DOHH2 (cell line): ENCODE data around the gene PRR23E.

Source experiments
- H3F3A ChIP-seq: fragments of 200-600 bp; sonication (generic), shearing (Covaris generic); 2 replicates; pipeline ENCODE4 v1.6.0; 2016; ENCODE audit warnings: antibody characterized with exemption, mild to moderate bottlenecking; ENCODE audit not compliant: control insufficient read depth, insufficient read depth
- H3K27ac ChIP-seq: fragments of 200-600 bp; sonication (generic); 2 replicates; pipeline ENCODE4 v1.5.1; 2014; ENCODE audit warnings: low read depth, mild to moderate bottlenecking, low read length, moderate library complexity
- H3K27me3 ChIP-seq: fragments of 200-600 bp; sonication (generic); 2 replicates; pipeline ENCODE4 v1.6.1; 2014; ENCODE audit warnings: mild to moderate bottlenecking, low read length, mixed read lengths; ENCODE audit not compliant: control insufficient read depth
- H3K36me3 ChIP-seq: fragments of 200-600 bp; sonication (generic); 2 replicates; pipeline ENCODE4 v1.6.1; 2014; ENCODE audit warnings: mild to moderate bottlenecking, low read length, moderate library complexity, mixed read lengths; ENCODE audit not compliant: control insufficient read depth
- H3K4me1 ChIP-seq: fragments of 200-600 bp; sonication (generic); 2 replicates; pipeline ENCODE4 v1.6.1; 2014; ENCODE audit warnings: mild to moderate bottlenecking, low read length, mixed read lengths; ENCODE audit not compliant: control insufficient read depth
- H3K4me2 ChIP-seq: fragments of 200-600 bp; sonication (generic); 2 replicates; pipeline ENCODE4 v1.6.0; 2014; ENCODE audit warnings: mild to moderate bottlenecking, low read length, moderate library complexity
- H3K4me3 ChIP-seq: fragments of 200-600 bp; sonication (generic); 2 replicates; pipeline ENCODE4 v1.5.1; 2014; ENCODE audit warnings: mild to moderate bottlenecking, low read length, mixed read lengths
- H3K79me2 ChIP-seq: fragments of 200-600 bp; sonication (generic); 2 replicates; pipeline ENCODE4 v1.6.1; 2014; ENCODE audit warnings: mild to moderate bottlenecking, low read length, mixed read lengths; ENCODE audit not compliant: control insufficient read depth
- H3K9me2 ChIP-seq: fragments of 200-600 bp; sonication (generic); replicated peaks from 2 replicates; pipeline ENCODE4 v1.6.1; 2014; ENCODE audit warnings: mild to moderate bottlenecking, low read length, mixed read lengths; ENCODE audit not compliant: control insufficient read depth
- H3K9me3 ChIP-seq: fragments of 200-600 bp; sonication (generic); 2 replicates; pipeline ENCODE4 v1.6.1; 2014; ENCODE audit warnings: antibody characterized with exemption, low read length, mixed read lengths; ENCODE audit not compliant: control insufficient read depth, insufficient read depth
- H4K20me1 ChIP-seq: fragments of 200-600 bp; sonication (generic); 2 replicates; pipeline ENCODE4 v1.6.0; 2014; ENCODE audit warnings: low read depth, mild to moderate bottlenecking, antibody characterized with exemption, low read length, moderate library complexity; ENCODE audit not compliant: control insufficient read depth, insufficient read depth
- EZH2phosphoT487 ChIP-seq: fragments of 200-600 bp; sonication (generic); IDR thresholded peaks from 2 replicates; pipeline ENCODE4 v1.6.1; 2017; ENCODE audit warnings: borderline replicate concordance, mild to moderate bottlenecking, antibody characterized with exemption, low read length, moderate library complexity, mixed read lengths
- TF ChIP-seq, protein P1 (sequence below): fragments of 200-600 bp; sonication (generic); IDR thresholded peaks from one replicate; pipeline ENCODE4 v1.5.1; 2014; ENCODE audit warnings: antibody characterized with exemption, mild to moderate bottlenecking, low read depth, low read length; ENCODE audit not compliant: poor library complexity, severe bottlenecking

Gene PRR23E

DNA sequence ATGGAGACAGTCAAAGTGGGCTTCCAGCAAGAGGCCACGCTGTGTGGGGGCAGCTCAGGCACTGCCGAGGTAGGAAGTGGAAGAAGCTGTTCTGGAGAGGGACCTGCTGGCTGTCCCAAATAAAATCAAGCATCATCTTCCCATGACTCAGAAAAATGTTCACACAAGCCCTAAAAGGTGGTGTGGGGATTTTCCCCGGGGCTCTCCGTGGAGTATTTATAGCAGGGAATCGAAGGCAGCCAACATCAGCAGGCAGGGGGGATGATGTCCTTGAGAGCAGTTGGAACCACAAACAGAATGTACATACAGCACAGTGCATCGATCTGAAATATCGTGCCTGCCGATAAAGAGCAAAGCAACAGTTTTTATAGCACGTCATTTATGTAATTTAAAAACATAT lies 27.6 kb downstream of the PRR23E start:
- Histone ChIP-seq H3K79me2 (no peaks in the 10 kb centered on the region), H3K9me3 (no peaks in the 10 kb centered on the region), H3K4me2 (no peak overlapping the region), H3K27me3 (peaks cover 16% of the 10 kb centered on the region), H4K20me1 (no peaks in the 10 kb centered on the region), H3K9me2 (no peaks in the 10 kb centered on the region), H3K27ac (no peak overlapping the region), H3K4me1 (peaks cover 8% of the 10 kb centered on the region), H3K4me3 (no peak overlapping the region), H3F3A (no peaks in the 10 kb centered on the region), H3K36me3 (no peaks in the 10 kb centered on the region)
- no peak for TF ChIP-seq EZH2phosphoT487
- TF ChIP-seq, protein P1, sequence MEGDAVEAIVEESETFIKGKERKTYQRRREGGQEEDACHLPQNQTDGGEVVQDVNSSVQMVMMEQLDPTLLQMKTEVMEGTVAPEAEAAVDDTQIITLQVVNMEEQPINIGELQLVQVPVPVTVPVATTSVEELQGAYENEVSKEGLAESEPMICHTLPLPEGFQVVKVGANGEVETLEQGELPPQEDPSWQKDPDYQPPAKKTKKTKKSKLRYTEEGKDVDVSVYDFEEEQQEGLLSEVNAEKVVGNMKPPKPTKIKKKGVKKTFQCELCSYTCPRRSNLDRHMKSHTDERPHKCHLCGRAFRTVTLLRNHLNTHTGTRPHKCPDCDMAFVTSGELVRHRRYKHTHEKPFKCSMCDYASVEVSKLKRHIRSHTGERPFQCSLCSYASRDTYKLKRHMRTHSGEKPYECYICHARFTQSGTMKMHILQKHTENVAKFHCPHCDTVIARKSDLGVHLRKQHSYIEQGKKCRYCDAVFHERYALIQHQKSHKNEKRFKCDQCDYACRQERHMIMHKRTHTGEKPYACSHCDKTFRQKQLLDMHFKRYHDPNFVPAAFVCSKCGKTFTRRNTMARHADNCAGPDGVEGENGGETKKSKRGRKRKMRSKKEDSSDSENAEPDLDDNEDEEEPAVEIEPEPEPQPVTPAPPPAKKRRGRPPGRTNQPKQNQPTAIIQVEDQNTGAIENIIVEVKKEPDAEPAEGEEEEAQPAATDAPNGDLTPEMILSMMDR: no peak

DNA sequence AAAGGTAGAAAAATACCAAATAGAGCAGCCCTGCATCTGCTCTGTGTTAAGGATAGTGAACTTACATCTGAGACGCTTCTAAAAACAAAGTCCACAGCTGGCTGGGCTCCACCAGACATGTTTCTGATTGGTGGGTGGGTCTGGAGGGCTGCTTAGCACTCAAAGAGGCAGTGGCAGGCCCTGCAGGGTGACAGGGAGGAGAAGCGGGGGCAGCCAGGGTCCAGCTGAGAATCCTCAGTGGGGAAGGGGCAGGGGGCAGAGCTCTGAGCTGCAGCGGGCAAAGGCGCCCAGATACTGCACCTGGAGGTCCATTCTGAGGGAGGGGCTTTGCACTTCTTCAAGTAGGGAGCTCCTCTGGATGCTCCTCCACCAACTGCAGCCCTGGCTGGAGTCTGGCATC lies 28.1 kb downstream of the PRR23E start:
- H3K79me2 ChIP-seq: no peaks in the 10 kb centered on the region
- H3K4me2 ChIP-seq: no peak overlapping the region
- H3K9me3 ChIP-seq: no peaks in the 10 kb centered on the region
- no peaks in the 10 kb centered on the region for H3F3A ChIP-seq
- H3K36me3 ChIP-seq: no peaks in the 10 kb centered on the region
- H4K20me1 ChIP-seq: no peaks in the 10 kb centered on the region
- no peak overlapping the region for H3K4me3 ChIP-seq
- H3K27me3 ChIP-seq: peaks cover 16% of the 10 kb centered on the region
- no peak overlapping the region for H3K27ac ChIP-seq
- no peak for TF ChIP-seq EZH2phosphoT487
- TF ChIP-seq, protein P1: no peak
- H3K4me1 ChIP-seq: peaks cover 8% of the 10 kb centered on the region
- H3K9me2 ChIP-seq: no peaks in the 10 kb centered on the region

DNA sequence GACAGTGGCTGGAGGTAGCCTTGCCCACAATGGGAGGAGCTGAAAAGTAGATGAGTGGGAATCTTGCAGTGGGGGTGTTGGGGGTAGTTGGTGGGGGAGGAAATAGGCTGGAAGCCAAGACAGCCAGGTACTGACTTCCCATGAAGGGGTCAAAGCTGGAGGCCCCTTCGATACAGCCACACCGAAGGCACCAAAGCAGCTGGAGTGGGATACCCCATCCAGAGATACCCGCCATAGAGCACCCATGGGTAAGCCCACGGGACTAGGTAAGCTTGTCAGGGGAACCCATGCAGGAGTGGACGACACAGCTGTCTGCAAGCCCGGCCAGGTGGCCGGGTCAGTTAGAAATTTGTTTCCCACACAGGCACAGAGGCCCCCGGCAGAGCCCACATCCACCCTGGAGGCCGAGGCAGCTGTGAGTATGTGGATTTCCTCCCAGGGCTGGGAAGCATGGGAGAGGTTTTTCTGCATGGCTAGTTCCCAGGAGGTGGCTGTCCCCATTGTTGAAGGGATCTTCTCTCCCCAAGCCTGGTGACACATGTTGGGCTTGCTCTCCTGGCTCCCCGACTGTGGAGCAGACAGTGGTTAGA lies 28.6 kb downstream of the PRR23E start:
- Histone ChIP-seq H3K4me2 (no peak overlapping the region), H3K36me3 (no peaks in the 10 kb centered on the region), H3K9me2 (no peaks in the 10 kb centered on the region)

More for the DNA sequence above, 28.6 kb downstream of the PRR23E start:
- Histone ChIP-seq H3K4me3 (no peak overlapping the region), H3K27me3 (peaks cover 11% of the 10 kb centered on the region), H3K9me3 (no peaks in the 10 kb centered on the region), H3K27ac (no peak overlapping the region), H4K20me1 (no peaks in the 10 kb centered on the region), H3F3A (no peaks in the 10 kb centered on the region), H3K4me1 (peaks cover 10% of the 10 kb centered on the region), H3K79me2 (no peaks in the 10 kb centered on the region)
- TF ChIP-seq EZH2phosphoT487: no peak
- TF ChIP-seq, protein P1: no peak
